Stimulated activated CD4-positive, alpha-beta T cell treated with anti-CD3 and anti-CD28 coated beads, Interleukin-15, amount 100 ng/mL, for 1 hour (primary cell): ENCODE data around the gene PLCH2.

Experiments used
- DNase-seq, 2 donors: peaks; one replicate each; pipeline ENCODE4 v3.0.0-alpha.2; 2020; ENCODE audit warnings: low read depth in 1 of 2, low spot score in 1 of 2

PLCH2 gene

GRCh38 chr1:2526824-2527555, 50.9 kb downstream of the PLCH2 start:
- DNase-seq, result peak in 1 of 2 donors; percentile 44

- no peak for DNase-seq
These were observed 51.4 kb downstream of the PLCH2 start for GRCh38 chr1:2527556-2527860.

- DNase-seq, result no peak
These were observed 51.9 kb downstream of the PLCH2 start for GRCh38 chr1:2528016-2528415.

- DNase-seq, result no peak
These were observed 52.5 kb downstream of the PLCH2 start for GRCh38 chr1:2528611-2528965.

GRCh38 chr1:2528966-2529783, 53.1 kb downstream of the PLCH2 start:
- peak in 1 of 2 donors; percentile 43 for DNase-seq

GRCh38 chr1:2529784-2530512, 53.9 kb downstream of the PLCH2 start, which contains the start of gene HES5:
TSS of gene HES5 (minus strand) at chr1:2530263. CDS start at chr1:2530164, 99 bp downstream.
- DNase-seq, result no peak

GRCh38 chr1:2530513-2531361, 54.6 kb downstream of the PLCH2 start:
- DNase-seq, result no peak

- no peak for DNase-seq
These were observed 56.5 kb downstream of the PLCH2 start for GRCh38 chr1:2532485-2533160.

GRCh38 chr1:2533365-2533764, 57.3 kb downstream of the PLCH2 start:
- no peak for DNase-seq

GRCh38 chr1:2534315-2534686, 58.2 kb downstream of the PLCH2 start:
- DNase-seq, result no peak

GRCh38 chr1:2534687-2535441, 58.8 kb downstream of the PLCH2 start:
- no peak for DNase-seq

GRCh38 chr1:2535455-2535854, 59.4 kb downstream of the PLCH2 start:
- no peak for DNase-seq

GRCh38 chr1:2535981-2536380, 59.9 kb downstream of the PLCH2 start:
- DNase-seq, result no peak

- DNase-seq, result no peak
These were observed 61.7 kb downstream of the PLCH2 start for GRCh38 chr1:2537784-2538115.

- no peak for DNase-seq
These were observed 62.3 kb downstream of the PLCH2 start for GRCh38 chr1:2538376-2538775.

GRCh38 chr1:2538872-2539271, 62.8 kb downstream of the PLCH2 start:
- DNase-seq, result no peak

GRCh38 chr1:2539312-2539907, 63.3 kb downstream of the PLCH2 start:
- DNase-seq, result no peak

- no peak for DNase-seq
These were observed 64.9 kb downstream of the PLCH2 start for GRCh38 chr1:2540816-2541492.

- DNase-seq, result no peak
These were observed 65.6 kb downstream of the PLCH2 start for GRCh38 chr1:2541619-2542245.
